ENCODE results near the gene E4F1. TPM values are rescaled to one million over a fixed set of nuclear protein-coding genes. Genes with fewer than 3 reads are reported as not detected.

The E4F1 gene
- total RNA-seq, 1 donor from 2014 or later, result 21.0 TPM

DNA sequence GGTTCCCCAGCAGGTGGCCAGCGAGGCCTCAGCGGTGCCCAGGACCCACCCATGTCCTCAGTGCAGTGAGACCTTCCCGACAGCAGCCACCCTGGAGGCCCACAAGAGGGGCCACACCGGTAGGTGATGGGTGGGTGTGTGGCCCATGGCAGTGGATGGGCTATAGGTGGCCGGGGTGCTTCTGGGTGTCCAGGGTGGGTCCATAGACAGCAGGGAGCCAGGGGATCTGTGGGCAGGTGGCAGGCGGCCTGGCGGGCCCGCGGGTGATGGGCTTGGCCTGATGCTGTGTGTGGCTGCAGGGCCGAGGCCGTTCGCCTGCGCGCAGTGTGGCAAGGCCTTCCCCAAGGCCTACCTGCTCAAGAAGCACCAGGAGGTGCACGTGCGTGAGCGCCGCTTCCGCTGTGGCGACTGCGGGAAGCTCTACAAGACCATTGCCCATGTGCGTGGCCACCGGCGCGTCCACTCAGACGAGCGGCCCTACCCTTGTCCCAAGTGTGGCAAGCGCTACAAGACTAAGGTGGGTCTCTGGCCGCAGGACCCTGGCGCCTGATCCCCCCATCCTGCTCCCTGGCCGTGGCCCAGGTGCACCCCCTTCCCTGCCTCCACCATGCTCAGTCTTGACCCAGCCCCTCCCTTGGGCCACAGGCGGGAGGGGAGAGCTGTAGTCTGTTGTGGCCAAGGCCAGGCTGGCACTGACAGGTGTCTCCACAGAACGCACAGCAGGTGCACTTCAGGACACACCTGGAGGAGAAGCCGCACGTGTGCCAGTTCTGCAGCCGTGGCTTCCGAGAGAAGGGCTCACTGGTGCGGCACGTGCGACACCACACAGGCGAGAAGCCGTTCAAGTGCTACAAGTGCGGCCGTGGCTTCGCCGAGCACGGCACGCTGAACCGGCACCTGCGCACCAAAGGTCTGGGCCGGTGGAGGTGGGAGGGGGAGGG, 10.8 kb downstream of the E4F1 start:
- intact Hi-C loops (cut with DNase I), result no loop called here
- Histone ChIP-seq H3K27me3 (ENCODE audit: low read depth) (peaks cover 30% of the 10 kb centered on the region), H3K36me3 (peaks cover 65% of the 10 kb centered on the region), H3K4me3 (no peak overlapping the region), H3K4me1 (peaks cover 25% of the 10 kb centered on the region), H3K9me3 (no peaks in the 10 kb centered on the region), H3K27ac (no peak overlapping the region)
- DNase-seq (no peak), ATAC-seq (no peak)
- TF ChIP-seq, protein P1, sequence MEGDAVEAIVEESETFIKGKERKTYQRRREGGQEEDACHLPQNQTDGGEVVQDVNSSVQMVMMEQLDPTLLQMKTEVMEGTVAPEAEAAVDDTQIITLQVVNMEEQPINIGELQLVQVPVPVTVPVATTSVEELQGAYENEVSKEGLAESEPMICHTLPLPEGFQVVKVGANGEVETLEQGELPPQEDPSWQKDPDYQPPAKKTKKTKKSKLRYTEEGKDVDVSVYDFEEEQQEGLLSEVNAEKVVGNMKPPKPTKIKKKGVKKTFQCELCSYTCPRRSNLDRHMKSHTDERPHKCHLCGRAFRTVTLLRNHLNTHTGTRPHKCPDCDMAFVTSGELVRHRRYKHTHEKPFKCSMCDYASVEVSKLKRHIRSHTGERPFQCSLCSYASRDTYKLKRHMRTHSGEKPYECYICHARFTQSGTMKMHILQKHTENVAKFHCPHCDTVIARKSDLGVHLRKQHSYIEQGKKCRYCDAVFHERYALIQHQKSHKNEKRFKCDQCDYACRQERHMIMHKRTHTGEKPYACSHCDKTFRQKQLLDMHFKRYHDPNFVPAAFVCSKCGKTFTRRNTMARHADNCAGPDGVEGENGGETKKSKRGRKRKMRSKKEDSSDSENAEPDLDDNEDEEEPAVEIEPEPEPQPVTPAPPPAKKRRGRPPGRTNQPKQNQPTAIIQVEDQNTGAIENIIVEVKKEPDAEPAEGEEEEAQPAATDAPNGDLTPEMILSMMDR (IDR thresholded peaks at IDR 0.05), result no peak

DNA sequence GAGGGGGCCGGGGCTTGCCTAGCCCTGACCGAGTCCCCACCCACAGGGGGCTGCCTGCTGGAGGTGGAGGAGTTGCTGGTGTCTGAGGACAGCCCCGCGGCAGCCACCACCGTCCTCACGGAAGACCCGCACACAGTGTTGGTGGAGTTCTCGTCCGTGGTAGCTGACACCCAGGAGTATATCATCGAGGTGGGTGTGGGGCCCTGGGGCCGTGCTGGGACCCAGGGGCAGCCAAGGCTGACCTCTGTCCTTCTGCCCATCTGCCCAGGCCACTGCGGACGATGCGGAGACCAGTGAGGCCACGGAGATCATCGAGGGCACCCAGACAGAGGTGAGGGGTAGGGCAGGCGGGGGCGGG, 11.4 kb downstream of the E4F1 start:
- no peak for DNase-seq
- Histone ChIP-seq H3K4me3 (no peak overlapping the region), H3K4me1 (peaks cover 25% of the 10 kb centered on the region), H3K27ac (no peak overlapping the region), H3K36me3 (peaks cover 61% of the 10 kb centered on the region), H3K27me3 (ENCODE audit: low read depth) (peaks cover 30% of the 10 kb centered on the region), H3K9me3 (no peaks in the 10 kb centered on the region)
- TF ChIP-seq, protein P1 (IDR thresholded peaks at IDR 0.05), result no peak
- no peak for ATAC-seq
- intact Hi-C loops (cut with DNase I), result no loop called here

DNA sequence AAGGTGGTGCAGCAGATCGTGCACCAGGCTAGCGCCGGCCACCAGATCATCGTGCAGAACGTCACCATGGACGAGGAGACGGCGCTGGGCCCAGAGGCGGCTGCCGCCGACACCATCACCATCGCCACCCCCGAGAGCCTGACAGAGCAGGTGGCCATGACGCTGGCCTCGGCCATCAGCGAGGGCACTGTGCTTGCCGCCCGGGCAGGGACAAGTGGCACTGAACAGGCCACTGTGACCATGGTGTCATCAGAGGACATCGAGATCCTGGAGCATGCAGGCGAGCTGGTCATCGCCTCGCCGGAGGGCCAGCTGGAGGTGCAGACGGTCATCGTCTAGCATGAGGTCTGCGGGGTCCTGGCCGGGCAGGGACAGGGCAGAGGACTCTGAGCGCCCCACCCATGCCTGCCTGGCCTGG, 11.9 kb downstream of the E4F1 start:
- H3K27me3 ChIP-seq (ENCODE audit: low read depth), result peaks cover 30% of the 10 kb centered on the region
- no peak overlapping the region for H3K27ac ChIP-seq
- TF ChIP-seq, protein P1 (IDR thresholded peaks at IDR 0.05), result no peak
- no peak for ATAC-seq
- H3K4me3 ChIP-seq, result no peak overlapping the region
- peaks cover 25% of the 10 kb centered on the region for H3K4me1 ChIP-seq
- intact Hi-C loops (cut with DNase I), result no loop called here
- peaks cover 61% of the 10 kb centered on the region for H3K36me3 ChIP-seq
- no peaks in the 10 kb centered on the region for H3K9me3 ChIP-seq
- DNase-seq, result no peak

DNA sequence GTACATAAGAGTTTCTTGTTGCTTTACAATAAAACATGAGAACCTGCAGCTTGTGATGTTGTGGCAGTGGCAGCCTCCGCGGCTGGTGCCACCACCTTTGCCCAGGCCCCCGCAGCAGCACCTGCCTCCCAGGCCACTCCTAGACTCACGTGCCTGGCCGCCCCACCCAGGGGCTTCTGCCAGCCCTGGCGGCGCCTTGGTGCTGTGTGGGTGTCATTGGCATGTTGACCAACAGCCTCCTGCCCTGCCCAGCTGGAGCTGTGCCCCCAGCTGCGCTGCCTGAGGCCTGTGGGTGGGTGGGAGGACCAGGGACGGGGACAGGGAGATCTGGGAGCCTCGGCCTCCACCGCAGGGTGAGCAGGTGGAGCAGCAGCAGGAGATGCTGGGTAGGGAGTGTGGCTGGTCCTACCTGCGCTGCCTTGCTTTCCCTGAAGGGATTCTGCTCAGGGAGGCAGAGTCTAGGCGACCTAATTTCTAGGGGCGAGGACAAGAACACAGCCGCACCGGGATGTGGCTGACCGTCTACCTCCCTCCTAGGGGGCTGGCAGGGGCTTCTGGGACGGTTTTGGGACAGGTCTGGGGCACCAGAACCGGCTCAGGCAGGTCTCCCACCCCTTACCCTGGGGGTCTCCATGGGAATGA, 12.4 kb downstream of the E4F1 start:
- Histone ChIP-seq H3K27me3 (ENCODE audit: low read depth) (peaks cover 30% of the 10 kb centered on the region), H3K27ac (no peak overlapping the region), H3K9me3 (no peaks in the 10 kb centered on the region), H3K36me3 (peaks cover 56% of the 10 kb centered on the region), H3K4me3 (no peak overlapping the region), H3K4me1 (peaks cover 25% of the 10 kb centered on the region)
- TF ChIP-seq, protein P1 (IDR thresholded peaks at IDR 0.05), result no peak
- intact Hi-C loops (cut with DNase I), result no loop called here
- ATAC-seq (no peak), DNase-seq (no peak)

DNA sequence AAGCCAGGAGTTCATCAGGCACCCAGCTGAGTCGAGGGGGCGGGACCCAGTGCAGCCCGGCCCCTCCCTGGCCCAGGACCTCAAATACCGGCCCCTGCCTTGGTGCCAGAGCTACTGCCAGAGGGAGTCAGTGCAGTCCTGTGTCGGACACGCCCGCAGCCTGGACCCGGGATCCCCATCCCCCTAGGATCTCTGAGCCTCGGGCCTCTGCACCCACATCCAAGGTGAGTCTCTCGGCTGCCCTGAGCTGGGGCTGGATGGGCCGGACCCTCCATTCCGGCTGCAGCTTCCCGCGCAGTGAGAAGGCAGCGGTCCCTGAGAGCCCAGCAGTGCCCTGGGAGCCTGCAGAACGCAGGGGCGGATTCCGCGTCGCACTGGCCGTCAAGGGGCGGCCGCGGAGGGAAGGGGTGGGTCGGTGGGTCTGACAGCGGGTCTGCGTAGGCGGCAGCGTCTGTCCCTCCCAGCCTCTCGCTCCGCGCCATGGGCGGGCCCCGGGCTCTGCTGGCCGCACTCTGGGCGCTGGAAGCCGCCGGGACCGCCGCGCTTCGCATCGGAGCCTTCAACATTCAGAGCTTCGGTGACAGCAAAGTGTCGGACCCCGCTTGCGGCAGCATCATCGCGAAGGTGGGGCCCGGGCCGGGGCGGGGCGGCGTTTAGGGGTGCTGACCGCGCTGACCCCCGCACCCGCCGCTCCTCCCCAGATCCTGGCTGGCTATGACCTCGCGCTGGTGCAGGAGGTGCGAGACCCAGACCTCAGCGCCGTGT, 13.1 kb downstream of the E4F1 start, which contains the start of gene DNASE1L2:
DNASE1L2 (plus strand) TSS at position 108 of the 765 bp plus-strand sequence; CDS start at position 481, 373 bp downstream.
- peak; percentile 8 to 16 for ATAC-seq
- intact Hi-C loops (cut with DNase I), result no loop called here
- Histone ChIP-seq H3K4me1 (peaks cover 25% of the 10 kb centered on the region), H3K36me3 (peaks cover 49% of the 10 kb centered on the region), H3K27ac (no peak within 1 kb of the TSS), H3K27me3 (ENCODE audit: low read depth) (peaks cover 30% of the 10 kb centered on the region), H3K9me3 (no peaks in the 10 kb centered on the region), H3K4me3 (peak within 1 kb of the TSS; percentile 7)
- DNase-seq, result no peak
- TF ChIP-seq, protein P1 (IDR thresholded peaks at IDR 0.05), result no peak

Data from lower lobe of right lung (tissue), 2 donors.